Liver (tissue), 9 donors: ENCODE results near the gene PRMT5. TPM values are rescaled to one million over a fixed set of nuclear protein-coding genes. Genes with fewer than 3 reads are reported as not detected.
"Not testable (repeated sequence)": the region's sequence is repeated elsewhere in the genome, so short reads cannot be mapped to it uniquely, and the experiment has no call there.

ENCODE experiments used
- DNase-seq: peaks from one replicate; pipeline ENCODE4 v3.0.0-alpha.2; 2017; ENCODE audit warnings: low spot score
- H3K27ac ChIP-seq, 2 donors: one replicate each; pipeline ENCODE4 v1.7.0; 2013; ENCODE audit warnings: inconsistent platforms in 2 of 2, low read length in 2 of 2, control low read depth in 1 of 2, low read depth in 1 of 2, mild to moderate bottlenecking in 1 of 2
- H3K27me3 ChIP-seq, 4 donors: one replicate each; pipeline versions ENCODE4 v1.6.1 to v1.7.0; 2013; ENCODE audit warnings: low read length in 3 of 4, inconsistent platforms in 1 of 4, mild to moderate bottlenecking in 1 of 4, moderate library complexity in 1 of 4; ENCODE audit not compliant: control insufficient read depth in 4 of 4, insufficient read depth in 4 of 4
- H3K36me3 ChIP-seq, 4 donors: one replicate each; pipeline versions ENCODE4 v1.6.1 to v1.7.0; 2013; ENCODE audit warnings: low read length in 3 of 4, mild to moderate bottlenecking in 3 of 4, low read depth in 1 of 4, moderate library complexity in 1 of 4; ENCODE audit not compliant: control insufficient read depth in 4 of 4, insufficient read depth in 3 of 4
- H3K4me1 ChIP-seq, 4 donors: one replicate each; pipeline versions ENCODE4 v1.6.1 to v1.7.0; 2013; ENCODE audit warnings: low read length in 3 of 4, mild to moderate bottlenecking in 3 of 4, moderate library complexity in 1 of 4; ENCODE audit not compliant: control insufficient read depth in 4 of 4, insufficient read depth in 4 of 4
- H3K4me3 ChIP-seq, 3 donors: one replicate each; pipeline versions ENCODE4 v1.6.1 to v1.7.0; 2013; ENCODE audit warnings: low read length in 3 of 3, control low read depth in 1 of 3, low read depth in 1 of 3, mild to moderate bottlenecking in 1 of 3
- H3K9ac ChIP-seq, 2 donors: one replicate each; pipeline ENCODE4 v1.7.0; 2013; ENCODE audit warnings: low read length in 2 of 2, mild to moderate bottlenecking in 2 of 2, moderate library complexity in 2 of 2, control low read depth in 1 of 2, low read depth in 1 of 2
- H3K9me3 ChIP-seq, 4 donors: one replicate each; pipeline versions ENCODE4 v1.6.1 to v1.7.0; 2013; ENCODE audit warnings: low read length in 3 of 4; ENCODE audit not compliant: control insufficient read depth in 4 of 4
- ATF3 ChIP-seq: IDR thresholded peaks from 2 replicates; pipeline ENCODE4 v1.6.1; 2016; ENCODE audit warnings: antibody characterized with exemption
- CTCF ChIP-seq: fragments of 150-350 bp; IDR thresholded peaks from 2 replicates; pipeline ENCODE4 v1.5.1; 2017; ENCODE audit warnings: improper control_type of control experiment, low read depth, low read length; ENCODE audit not compliant: missing input control
- EGR1 ChIP-seq, 2 donors: IDR thresholded peaks; 2 replicates each; pipeline ENCODE4 v1.6.1; 2016 to 2018; ENCODE audit warnings: antibody characterized with exemption in 2 of 2, low read depth in 2 of 2
- FOXA1 ChIP-seq: IDR thresholded peaks from 2 replicates; pipeline ENCODE4 v1.6.1; 2016; ENCODE audit warnings: antibody characterized with exemption
- FOXA2 ChIP-seq: IDR thresholded peaks from 2 replicates; pipeline ENCODE4 v1.6.1; 2016; ENCODE audit warnings: antibody characterized with exemption
- HNF4A ChIP-seq, 2 donors: conservative IDR thresholded peaks; 2 replicates each; pipeline ENCODE4 v1.6.1; 2016; ENCODE audit warnings: antibody characterized with exemption in 2 of 2, mild to moderate bottlenecking in 2 of 2
- HNF4G ChIP-seq: IDR thresholded peaks from 2 replicates; pipeline ENCODE4 v1.6.1; 2016; ENCODE audit warnings: antibody characterized with exemption
- MAX ChIP-seq: IDR thresholded peaks from 2 replicates; pipeline ENCODE4 v1.6.1; 2016; ENCODE audit warnings: antibody characterized with exemption
- NR2F2 ChIP-seq: IDR thresholded peaks from 2 replicates; pipeline ENCODE4 v1.6.1; 2016; ENCODE audit warnings: antibody characterized with exemption
- RAD21 ChIP-seq, 2 donors: IDR thresholded peaks; 2 replicates each; pipeline ENCODE4 v1.6.1; 2016; ENCODE audit warnings: antibody characterized with exemption in 2 of 2, mild to moderate bottlenecking in 2 of 2
- REST ChIP-seq: IDR thresholded peaks from 2 replicates; pipeline ENCODE4 v1.6.1; 2016; ENCODE audit warnings: antibody characterized with exemption, mild to moderate bottlenecking
- RXRA ChIP-seq, 2 donors: IDR thresholded peaks; 2 replicates each; pipeline ENCODE4 v1.6.1; 2017 to 2018; ENCODE audit warnings: antibody characterized with exemption in 2 of 2, mild to moderate bottlenecking in 1 of 2
- SP1 ChIP-seq: IDR thresholded peaks from 2 replicates; pipeline ENCODE4 v1.6.1; 2018; ENCODE audit warnings: antibody characterized with exemption, mild to moderate bottlenecking
- TAF1 ChIP-seq: conservative IDR thresholded peaks from 2 replicates; pipeline ENCODE4 v1.6.1; 2016; ENCODE audit warnings: antibody characterized with exemption, mild to moderate bottlenecking
- YY1 ChIP-seq: IDR thresholded peaks from 2 replicates; pipeline ENCODE4 v1.6.1; 2016; ENCODE audit warnings: antibody characterized with exemption, mild to moderate bottlenecking
- ZBTB33 ChIP-seq: IDR thresholded peaks from 2 replicates; pipeline ENCODE4 v1.6.1; 2016; ENCODE audit warnings: antibody characterized with exemption
- WGBS: extraction: QIAGEN DNeasy Blood & Tissue Kit; methylation state at CpG from one replicate; pipeline ENCODE4 v1.1.7; 2013; 5-methylcytosine and 5-hydroxymethylcytosine counted together
- polyA plus RNA-seq, 2 donors: library from polyadenylated mRNA; stranded (reverse) in 1 of 2; unstranded in 1 of 2; fragments of 200-250 nt in 1 of 2; fragments of >200 nt in 1 of 2; fragmentation: Nextera tagmentation in 1 of 2; extraction: Ambion mirVana in 1 of 2; gene quantifications; one replicate each; pipeline versions ENCODE4 v1.2.1 to v1.2.3, GENCODE V29; 2013 to 2015
- total RNA-seq, 2 donors: library from RNA; depleted of rRNA; stranded (reverse); fragments of >200 nt; gene quantifications; one replicate each; pipeline ENCODE4 v1.2.3, GENCODE V29; 2014
- donor health status: healthy.
- donor health status: healthy.
- donor health status: healthy.
- donor health status: healthy.
- donor health status: healthy.

Gene PRMT5
- total and polyA plus RNA-seq, 4 donors = 14.1 to 28.2 (median 26.8) TPM

GRCh38 chr14:22965916-22966782, 37.0 kb upstream of the PRMT5 start:
- H3K27ac ChIP-seq, H3K27me3 ChIP-seq, H3K36me3 ChIP-seq, H3K9me3 ChIP-seq, H3K4me3 ChIP-seq, H3K4me1 ChIP-seq, H3K9ac ChIP-seq, DNase-seq: not testable (repeated sequence)
- peak; percentile 22 to 57 for TF ChIP-seq HNF4A (conservative IDR thresholded peaks at IDR 0.05)
- peak in 1 of 2 donors; percentile 31 for TF ChIP-seq RXRA (IDR thresholded peaks at IDR 0.05)
- 64% methylated on average over 15 of the region's 15 CpGs for WGBS

- H3K27me3 ChIP-seq = no peaks in the 10 kb centered on the region
- no peak overlapping the region for H3K4me3 ChIP-seq
- TF ChIP-seq EGR1 (IDR thresholded peaks at IDR 0.05; ENCODE audit: low read depth in 2 of 2) (no peak), CTCF (no peak), HNF4G (no peak), MAX (no peak), ATF3 (no peak), FOXA2 (no peak), YY1 (no peak), NR2F2 (no peak), FOXA1 (no peak), TAF1 (no peak), ZBTB33 (no peak), SP1 (no peak), RAD21 (IDR thresholded peaks at IDR 0.05) (no peak), REST (no peak)
- peaks cover 0 to 1% (median 0%) of the 10 kb centered on the region in 4 donors for H3K4me1 ChIP-seq
- H3K36me3 ChIP-seq = no peaks in the 10 kb centered on the region
- DNase-seq = no peak
- H3K9me3 ChIP-seq = no peaks in the 10 kb centered on the region
- H3K27ac ChIP-seq = no peak overlapping the region
- 96% methylated on average over 6 of the region's 6 CpGs for WGBS
- no peak overlapping the region for H3K9ac ChIP-seq
Observed at GRCh38 chr14:22962061-22962676, 33.0 kb upstream of the PRMT5 start.
